HG02870 (cell line): ENCODE results near the gene TMEM247.
"Not testable (repeated sequence)": the region's sequence is repeated elsewhere in the genome, so short reads cannot be mapped to it uniquely, and the experiment has no call there.

Experiments used
- ATAC-seq: cut with Tn5 transposase; IDR thresholded peaks from one replicate; pipeline ENCODE4 v1.9.1; 2021; ENCODE audit warnings: mild to moderate bottlenecking, moderate library complexity; ENCODE audit not compliant: unreplicated experiment

The TMEM247 gene

DNA sequence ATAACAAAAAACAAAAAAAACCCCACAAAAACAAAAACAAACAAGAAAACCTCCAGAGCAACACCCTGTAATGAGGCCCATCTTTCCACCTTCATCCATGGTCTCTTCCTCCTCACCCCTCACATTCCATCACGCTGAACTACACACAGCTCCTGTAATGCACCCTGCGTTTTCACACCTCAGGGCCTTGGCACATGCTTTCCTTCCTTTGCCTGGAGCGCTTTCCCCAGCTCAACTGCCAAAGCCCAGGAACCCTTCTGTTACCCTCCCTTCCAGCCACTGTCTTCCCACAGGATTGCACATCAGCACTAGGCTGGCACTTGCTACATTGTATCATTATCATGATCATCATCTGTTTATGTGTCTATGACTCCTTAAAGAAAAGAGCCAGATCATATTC, 29.4 kb downstream of the TMEM247 start:
- no peak for ATAC-seq

DNA sequence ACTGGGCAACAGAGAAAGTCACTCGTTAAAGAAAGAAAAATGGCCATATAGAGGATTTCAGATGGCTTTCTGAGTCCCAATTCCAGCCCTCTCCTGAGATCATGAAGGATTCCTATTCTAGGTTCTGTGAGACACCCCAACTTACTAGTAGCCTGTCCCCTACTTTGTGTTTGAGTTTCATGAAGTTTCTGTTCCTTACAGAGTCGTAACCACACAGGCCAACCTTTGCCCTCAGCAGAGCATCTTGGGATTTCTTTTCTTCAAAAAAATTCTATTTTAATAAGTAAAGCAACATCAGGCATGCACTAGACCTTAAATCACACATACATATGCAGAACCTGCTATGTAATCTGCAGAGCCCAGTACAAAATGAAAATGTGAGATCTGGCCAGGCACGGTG, 30.4 kb downstream of the TMEM247 start:
- ATAC-seq = no peak

DNA sequence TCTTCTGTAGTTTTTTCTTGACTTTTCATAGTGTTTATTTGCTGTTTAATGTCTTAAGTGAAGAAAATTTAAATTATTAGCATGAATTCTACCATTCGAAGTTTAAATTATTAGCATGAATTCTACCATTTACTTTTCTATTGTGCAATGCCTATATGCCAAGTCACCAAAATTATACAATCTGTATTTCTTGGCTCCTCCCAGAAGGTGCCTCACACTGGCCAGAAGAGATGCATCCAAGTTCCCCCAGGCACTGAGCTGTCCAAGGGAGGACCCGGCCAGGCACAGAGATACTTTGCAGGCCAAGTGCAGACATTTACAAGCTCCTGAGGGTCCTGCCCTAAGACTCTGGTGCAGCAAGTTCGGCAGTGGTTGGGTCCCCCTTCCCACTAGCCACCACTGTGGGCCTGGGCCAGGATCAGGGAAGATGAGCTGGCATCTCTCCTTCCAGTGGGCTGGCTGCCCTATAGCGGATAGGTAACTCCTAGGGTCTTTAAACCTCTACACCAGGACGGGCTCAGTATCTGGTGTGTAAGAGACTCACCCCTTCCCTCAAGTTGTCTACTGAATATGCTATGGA, 31.3 kb downstream of the TMEM247 start:
- no peak for ATAC-seq

DNA sequence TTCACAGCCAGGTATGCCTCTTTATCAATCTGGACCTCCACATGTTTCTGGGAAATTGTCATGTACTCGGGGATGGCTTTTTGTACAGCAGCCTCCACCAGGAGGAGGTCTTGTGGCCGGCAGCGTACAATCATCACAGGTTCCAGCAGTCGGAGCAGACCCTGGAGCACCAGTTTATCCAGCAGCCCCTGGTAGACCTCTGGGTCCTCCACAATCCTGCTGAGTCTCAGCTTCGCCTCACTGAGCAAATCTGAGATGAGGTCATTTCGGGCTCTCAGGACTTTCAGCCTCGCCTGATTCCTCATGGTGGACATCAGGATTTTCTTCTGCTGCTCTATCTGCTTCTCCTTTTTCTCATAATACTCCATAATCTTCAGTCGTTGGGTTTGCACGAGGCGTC, 32.8 kb downstream of the TMEM247 start:
- no peak for ATAC-seq

DNA sequence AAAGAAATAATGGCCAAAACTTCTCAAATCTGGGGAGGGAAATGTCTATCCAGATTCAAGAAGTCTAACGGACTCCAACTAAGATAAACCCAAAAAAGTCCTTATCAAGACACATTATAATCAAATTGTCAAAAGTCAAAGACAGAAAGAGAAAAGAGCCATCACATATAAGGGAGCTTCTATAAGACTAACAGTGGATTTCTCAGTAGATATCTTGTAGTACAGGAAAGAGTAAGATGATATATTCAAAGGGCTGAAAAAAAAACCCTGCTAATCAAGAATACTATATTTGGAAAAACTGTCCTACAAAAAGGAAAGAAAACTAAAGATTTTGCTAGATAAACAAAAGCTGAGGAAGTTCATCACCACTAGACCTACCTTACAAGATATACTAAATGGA, 35.4 kb downstream of the TMEM247 start:
- no peak for ATAC-seq

DNA sequence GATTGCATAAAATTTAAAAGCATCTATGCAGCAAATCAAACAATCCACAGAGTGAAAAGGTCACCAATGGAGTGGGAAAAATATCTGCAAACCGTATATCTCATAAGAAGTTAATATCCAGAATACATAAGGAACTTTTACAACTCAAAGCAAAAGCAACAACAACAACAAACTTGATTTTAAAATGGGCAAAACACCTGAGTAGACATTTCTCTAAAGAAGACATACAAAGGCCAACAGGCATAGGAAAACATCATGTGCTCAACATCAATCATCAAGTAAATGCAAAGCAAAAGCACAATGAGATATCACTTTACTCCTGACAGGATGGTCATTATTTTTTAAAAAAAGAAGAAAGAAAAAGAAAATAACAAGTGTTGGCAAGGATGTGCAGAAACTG, 38.1 kb downstream of the TMEM247 start:
- ATAC-seq = no peak

DNA sequence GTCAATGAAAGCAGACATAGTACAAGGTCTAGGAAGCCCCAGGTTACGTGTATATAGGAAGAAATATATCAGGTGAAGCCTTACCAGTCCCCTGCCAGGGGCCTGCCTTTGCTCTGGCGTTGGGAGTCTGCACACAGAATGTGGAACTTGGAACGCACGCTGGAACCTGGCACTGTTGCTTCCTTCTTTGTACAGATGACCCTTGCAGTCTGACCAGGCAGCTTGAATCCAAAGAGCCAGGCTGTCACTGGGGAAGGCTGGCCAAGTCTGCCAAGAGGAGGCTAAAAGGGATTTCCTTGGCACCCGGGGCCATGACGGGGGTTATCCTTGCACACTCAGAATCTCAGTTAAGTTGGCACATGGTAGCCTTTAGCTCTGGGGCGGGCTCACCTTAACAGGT, 39.5 kb downstream of the TMEM247 start:
- ATAC-seq = no peak

DNA sequence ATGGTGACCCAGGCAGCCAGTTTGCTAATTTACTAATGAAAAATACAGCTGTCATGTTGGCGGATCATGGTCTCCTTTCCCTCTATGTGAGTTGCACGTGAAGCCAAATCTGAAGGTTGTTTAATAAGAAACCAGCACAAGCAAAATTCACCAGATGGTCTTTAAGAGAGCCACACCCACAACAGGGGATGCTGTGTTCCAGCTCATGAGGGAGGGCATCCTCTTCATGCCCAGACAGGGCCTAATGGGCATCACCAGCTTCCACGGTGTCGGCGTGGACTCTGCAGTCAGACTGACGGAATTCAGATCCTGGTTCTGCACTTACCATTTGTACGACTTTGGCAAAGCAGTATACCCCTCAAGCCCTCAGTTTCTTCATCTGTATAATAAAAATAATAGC, 39.9 kb downstream of the TMEM247 start:
- no peak for ATAC-seq

DNA sequence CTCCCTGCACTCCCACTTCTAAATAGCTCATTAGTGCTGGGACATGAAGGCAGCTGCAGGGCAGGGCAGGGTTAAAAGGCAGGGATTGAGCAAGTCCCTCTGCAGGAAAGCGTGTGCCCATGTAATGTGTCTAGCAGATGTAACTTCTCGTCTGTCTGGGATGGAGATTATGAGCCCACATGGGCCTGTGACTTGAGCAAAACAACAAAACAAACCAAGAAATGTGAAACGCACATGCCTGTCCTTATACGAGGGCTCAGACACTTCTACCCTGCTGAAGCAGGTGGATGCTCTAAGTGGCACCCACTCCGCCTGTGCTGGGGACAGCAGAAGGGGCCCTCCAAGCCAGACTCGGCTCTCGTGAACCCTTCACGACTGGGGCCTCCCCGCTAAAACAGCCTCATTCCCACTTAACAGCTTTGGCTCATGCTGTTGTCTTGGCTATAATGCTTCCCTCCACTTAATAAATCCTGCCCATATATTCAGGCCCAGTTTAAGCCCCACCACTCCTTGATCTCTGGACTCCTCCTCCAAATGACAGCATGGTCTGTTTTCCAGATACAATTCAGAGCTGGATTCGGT, 40.9 kb downstream of the TMEM247 start:
- no peak for ATAC-seq

DNA sequence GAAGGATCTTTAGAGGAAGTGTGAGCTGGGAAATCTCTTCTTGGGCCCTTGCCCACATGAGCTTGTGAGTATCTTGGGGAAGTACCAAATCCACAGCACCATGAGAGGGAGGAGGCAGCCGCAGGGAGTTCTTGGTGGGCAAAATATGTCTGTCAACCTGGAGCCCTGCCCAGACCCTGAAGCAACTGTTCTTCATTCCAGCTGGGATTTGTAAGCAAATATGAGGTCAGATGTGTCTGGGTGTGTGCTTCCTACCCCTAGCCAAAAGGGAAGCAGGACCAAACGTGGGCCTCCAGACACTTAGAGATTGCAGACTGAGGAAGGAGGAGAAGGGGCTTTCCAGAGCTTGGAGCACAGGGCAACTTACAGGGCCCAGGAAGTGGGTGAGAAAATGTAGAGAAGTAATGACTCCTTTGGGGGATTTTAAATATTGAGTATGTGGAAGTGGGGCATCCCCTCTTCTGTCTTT, 41.9 kb downstream of the TMEM247 start:
- no peak for ATAC-seq

DNA sequence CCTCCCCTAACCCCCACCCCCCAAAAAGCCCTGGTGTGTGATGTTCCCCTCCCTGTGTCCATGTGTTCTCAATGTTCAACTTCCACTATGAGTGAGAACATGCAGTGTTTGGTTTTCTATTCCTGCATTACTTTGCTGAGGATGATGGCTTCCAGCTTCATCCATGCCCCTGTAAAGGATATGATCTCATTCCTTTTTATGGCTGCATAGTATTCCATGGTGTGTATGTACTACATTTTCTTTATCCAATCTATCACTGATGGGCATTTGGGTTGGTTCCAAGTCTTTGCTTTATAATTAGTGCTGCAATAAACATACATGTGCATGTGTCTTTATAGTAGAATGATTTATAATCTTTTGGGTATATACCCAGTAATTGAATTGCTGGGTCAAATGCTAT, 43.0 kb downstream of the TMEM247 start:
- ATAC-seq = not testable (repeated sequence)

DNA sequence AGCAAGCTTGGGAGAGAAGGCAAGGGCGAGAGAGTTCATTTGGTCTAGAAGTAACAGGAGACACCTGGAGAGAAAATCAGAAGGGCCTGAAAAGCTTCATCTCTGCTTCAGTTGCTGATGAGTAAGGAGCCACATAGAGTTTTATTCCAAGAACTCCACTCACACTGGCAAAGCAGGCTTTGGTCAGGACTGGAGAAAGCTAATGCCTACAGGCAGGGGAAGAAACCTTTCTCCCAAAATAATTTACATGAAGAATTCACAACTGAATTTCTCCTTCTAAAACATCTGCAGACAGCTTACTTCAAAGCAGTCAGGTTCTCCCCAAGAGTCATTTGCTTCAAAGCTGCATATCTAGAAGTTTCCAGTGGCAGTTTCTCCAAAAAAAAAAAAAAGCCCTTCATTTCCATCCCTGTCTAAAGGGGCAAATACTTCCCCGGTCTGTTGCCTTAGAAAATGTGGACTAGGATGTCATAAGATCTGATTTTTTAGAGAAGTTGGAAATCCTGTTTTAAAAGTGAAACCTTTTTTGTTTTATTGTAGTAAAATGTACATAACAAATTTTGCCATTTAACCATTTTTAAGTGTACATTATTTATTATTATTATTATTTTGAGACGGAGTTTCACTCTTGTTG, 46.3 kb downstream of the TMEM247 start:
- ATAC-seq = no peak

DNA sequence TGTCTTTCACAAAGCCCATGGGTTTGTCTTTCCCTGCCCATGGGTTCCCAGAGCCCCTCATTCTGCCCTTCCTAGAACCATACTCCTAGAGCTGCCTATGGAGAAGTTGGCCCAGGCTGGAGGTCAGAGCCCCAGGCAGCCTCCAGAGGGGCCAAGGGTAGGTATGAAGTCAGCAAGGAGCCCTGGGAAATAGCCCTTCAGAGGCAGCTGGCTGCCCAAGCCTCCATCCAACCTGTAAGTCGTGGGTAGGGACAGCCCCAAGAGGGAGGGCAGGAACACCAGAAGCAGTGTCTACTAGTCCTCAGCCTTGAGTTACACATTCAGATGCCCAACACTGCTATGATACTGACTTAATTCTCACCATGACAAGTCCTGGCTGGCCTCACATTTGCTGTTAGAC, 49.5 kb downstream of the TMEM247 start:
- no peak for ATAC-seq

DNA sequence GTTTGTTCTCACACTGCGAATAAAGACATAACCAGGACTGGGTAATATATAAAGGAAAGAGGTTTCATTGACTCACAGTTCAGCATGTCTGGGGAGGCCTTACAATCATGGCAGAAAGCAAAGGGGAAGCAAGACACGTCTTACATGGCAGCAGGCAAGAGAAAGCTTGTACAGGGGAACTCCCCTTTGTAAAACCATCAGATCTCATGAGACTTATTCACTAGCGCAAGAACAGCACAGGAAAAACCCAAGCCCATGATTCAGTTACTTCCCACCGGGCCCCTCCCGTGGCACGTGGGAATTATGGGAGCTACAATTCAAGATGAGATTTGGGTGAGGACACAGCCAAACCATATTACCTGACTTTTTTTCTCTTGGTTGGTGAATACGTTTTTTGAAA, 51.3 kb downstream of the TMEM247 start:
- ATAC-seq = no peak

DNA sequence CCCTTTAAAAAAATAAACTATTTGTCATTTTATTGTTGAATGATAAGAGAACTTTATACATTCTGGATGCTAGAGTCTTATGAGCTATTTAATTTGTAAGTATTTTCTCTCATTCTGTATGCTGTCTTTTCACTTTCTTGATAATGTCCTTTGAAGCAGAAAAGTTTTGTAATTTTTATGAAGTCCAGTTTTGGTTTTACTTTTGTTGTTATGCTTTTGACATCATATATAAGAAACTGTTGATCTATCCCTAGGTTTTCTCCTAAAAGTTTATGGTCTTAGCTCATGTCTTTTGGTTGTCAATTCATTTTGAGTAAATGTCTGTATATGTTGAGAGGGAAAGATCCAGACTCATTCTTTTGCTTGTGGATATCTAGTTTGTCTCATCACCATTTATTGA, 52.5 kb downstream of the TMEM247 start:
- no peak for ATAC-seq
